BE2C (cell line): ENCODE data around the gene ADAMTS12.

Experiments used
- DNase-seq: peaks from one replicate; pipeline ENCODE4 v3.0.0-alpha.2; 2020
- H3K27me3 ChIP-seq: fragments of 250-450 bp; sonication (Bioruptor Pico); 2 replicates; pipeline ENCODE4 v1.5.1; 2020; ENCODE audit warnings: mild to moderate bottlenecking
- H3K36me3 ChIP-seq: fragments of 250-450 bp; sonication (Bioruptor Pico); 2 replicates; pipeline ENCODE4 v1.5.1; 2020; ENCODE audit warnings: mild to moderate bottlenecking
- H3K4me1 ChIP-seq: fragments of 250-450 bp; sonication (Bioruptor Pico); 2 replicates; pipeline ENCODE4 v1.5.1; 2020
- H3K4me3 ChIP-seq: 2 replicates; pipeline ENCODE4 v1.5.1; 2011; ENCODE audit warnings: low read depth, low read length
- H3K9me3 ChIP-seq: fragments of 250-450 bp; sonication (Bioruptor Pico); 2 replicates; pipeline ENCODE4 v1.5.1; 2020
- TF ChIP-seq, protein P1 (sequence below): IDR thresholded peaks from 2 replicates; pipeline ENCODE4 v1.5.1; 2012; ENCODE audit warnings: mild to moderate bottlenecking, low read depth, low read length

The ADAMTS12 gene

DNA sequence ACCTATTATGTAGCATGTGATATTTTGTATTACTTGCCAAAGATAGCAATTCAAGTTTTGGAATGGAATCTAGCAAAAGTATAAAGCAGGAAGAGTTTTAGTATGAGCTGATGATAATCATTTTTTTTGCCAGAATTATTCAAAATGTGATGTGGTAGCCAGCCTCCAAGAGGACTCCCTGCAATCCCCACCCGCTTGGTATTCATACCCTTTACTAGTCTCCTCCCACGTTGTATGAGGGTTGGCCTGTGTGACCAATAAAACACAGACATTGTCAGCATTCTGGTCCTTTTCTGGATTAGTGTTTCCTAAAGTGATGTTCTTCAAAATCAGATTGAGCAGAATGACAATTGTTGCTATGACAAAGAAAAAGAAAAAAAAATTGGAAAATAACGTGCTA is 387.2 kb downstream of the ADAMTS12 start:
- DNase-seq: no peak
- no peaks in the 10 kb centered on the region for H3K27me3 ChIP-seq
- H3K36me3 ChIP-seq: no peaks in the 10 kb centered on the region
- no peaks in the 10 kb centered on the region for H3K9me3 ChIP-seq
- TF ChIP-seq, protein P1, sequence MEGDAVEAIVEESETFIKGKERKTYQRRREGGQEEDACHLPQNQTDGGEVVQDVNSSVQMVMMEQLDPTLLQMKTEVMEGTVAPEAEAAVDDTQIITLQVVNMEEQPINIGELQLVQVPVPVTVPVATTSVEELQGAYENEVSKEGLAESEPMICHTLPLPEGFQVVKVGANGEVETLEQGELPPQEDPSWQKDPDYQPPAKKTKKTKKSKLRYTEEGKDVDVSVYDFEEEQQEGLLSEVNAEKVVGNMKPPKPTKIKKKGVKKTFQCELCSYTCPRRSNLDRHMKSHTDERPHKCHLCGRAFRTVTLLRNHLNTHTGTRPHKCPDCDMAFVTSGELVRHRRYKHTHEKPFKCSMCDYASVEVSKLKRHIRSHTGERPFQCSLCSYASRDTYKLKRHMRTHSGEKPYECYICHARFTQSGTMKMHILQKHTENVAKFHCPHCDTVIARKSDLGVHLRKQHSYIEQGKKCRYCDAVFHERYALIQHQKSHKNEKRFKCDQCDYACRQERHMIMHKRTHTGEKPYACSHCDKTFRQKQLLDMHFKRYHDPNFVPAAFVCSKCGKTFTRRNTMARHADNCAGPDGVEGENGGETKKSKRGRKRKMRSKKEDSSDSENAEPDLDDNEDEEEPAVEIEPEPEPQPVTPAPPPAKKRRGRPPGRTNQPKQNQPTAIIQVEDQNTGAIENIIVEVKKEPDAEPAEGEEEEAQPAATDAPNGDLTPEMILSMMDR: no peak
- H3K4me1 ChIP-seq: no peaks in the 10 kb centered on the region
- H3K4me3 ChIP-seq: no peak overlapping the region

- Histone ChIP-seq H3K27me3 (no peaks in the 10 kb centered on the region), H3K4me3 (no peak overlapping the region), H3K36me3 (no peaks in the 10 kb centered on the region), H3K4me1 (no peaks in the 10 kb centered on the region), H3K9me3 (no peaks in the 10 kb centered on the region)
- DNase-seq: no peak
- TF ChIP-seq, protein P1: no peak
Observed at GRCh38 chr5:33501899-33502298, 389.9 kb downstream of the ADAMTS12 start.

- H3K27me3 ChIP-seq: no peaks in the 10 kb centered on the region
- no peak overlapping the region for H3K4me3 ChIP-seq
- H3K36me3 ChIP-seq: no peaks in the 10 kb centered on the region
- no peaks in the 10 kb centered on the region for H3K4me1 ChIP-seq
- TF ChIP-seq, protein P1: no peak
- DNase-seq: no peak
- no peaks in the 10 kb centered on the region for H3K9me3 ChIP-seq
Observed at GRCh38 chr5:33501260-33501659, 390.5 kb downstream of the ADAMTS12 start.

- Histone ChIP-seq H3K9me3 (no peaks in the 10 kb centered on the region), H3K27me3 (no peaks in the 10 kb centered on the region), H3K4me3 (no peak overlapping the region), H3K4me1 (no peaks in the 10 kb centered on the region), H3K36me3 (no peaks in the 10 kb centered on the region)
- no peak for DNase-seq
- TF ChIP-seq, protein P1: no peak
Observed at GRCh38 chr5:33494466-33494865, 397.3 kb downstream of the ADAMTS12 start.

- TF ChIP-seq, protein P1: no peak
- no peaks in the 10 kb centered on the region for H3K9me3 ChIP-seq
- no peak overlapping the region for H3K4me3 ChIP-seq
- H3K4me1 ChIP-seq: no peaks in the 10 kb centered on the region
- DNase-seq: no peak
- H3K27me3 ChIP-seq: no peaks in the 10 kb centered on the region
- H3K36me3 ChIP-seq: no peaks in the 10 kb centered on the region
Observed at GRCh38 chr5:33491941-33492340, 399.8 kb downstream of the ADAMTS12 start.

- Histone ChIP-seq H3K9me3 (no peaks in the 10 kb centered on the region), H3K36me3 (no peaks in the 10 kb centered on the region), H3K27me3 (no peaks in the 10 kb centered on the region), H3K4me3 (no peak overlapping the region), H3K4me1 (no peaks in the 10 kb centered on the region)
- no peak for DNase-seq
- TF ChIP-seq, protein P1: no peak
Observed at GRCh38 chr5:33490071-33490665, 401.6 kb downstream of the ADAMTS12 start.
